Kidney epithelial cell (primary cell): Measurements from ENCODE around the gene PKNOX2. TPM values are rescaled to one million over a fixed set of nuclear protein-coding genes. Genes with fewer than 3 reads are reported as not detected.

ENCODE experiments used
- DNase-seq: peaks from one replicate; pipeline ENCODE4 v3.0.0-alpha.2; 2010; ENCODE audit warnings: low read depth
- H3K27me3 ChIP-seq: 2 replicates; pipeline ENCODE4 v1.6.0; 2011; ENCODE audit warnings: low read length; ENCODE audit not compliant: control insufficient read depth, insufficient read depth
- H3K36me3 ChIP-seq: 2 replicates; pipeline ENCODE4 v1.5.1; 2011; ENCODE audit warnings: low read length; ENCODE audit not compliant: control insufficient read depth, insufficient read depth
- H3K4me3 ChIP-seq: 2 replicates; pipeline ENCODE4 v1.5.1; 2011; ENCODE audit warnings: low read depth, mild to moderate bottlenecking, control low read depth, low read length
- CTCF ChIP-seq: IDR thresholded peaks from 2 replicates; pipeline ENCODE4 v1.5.1; 2011; ENCODE audit warnings: mild to moderate bottlenecking, moderate library complexity, low read length, control low read depth, inconsistent platforms; ENCODE audit not compliant: insufficient read depth, poor library complexity, severe bottlenecking
- total RNA-seq: library from RNA; depleted of rRNA; stranded (reverse); fragments of >200 nt; gene quantifications from 2 replicates; pipeline ENCODE4 v1.2.3, GENCODE V29; 2015

PKNOX2 gene
- total RNA-seq, 1 donor from 2014 or later: 0.42 TPM

DNA sequence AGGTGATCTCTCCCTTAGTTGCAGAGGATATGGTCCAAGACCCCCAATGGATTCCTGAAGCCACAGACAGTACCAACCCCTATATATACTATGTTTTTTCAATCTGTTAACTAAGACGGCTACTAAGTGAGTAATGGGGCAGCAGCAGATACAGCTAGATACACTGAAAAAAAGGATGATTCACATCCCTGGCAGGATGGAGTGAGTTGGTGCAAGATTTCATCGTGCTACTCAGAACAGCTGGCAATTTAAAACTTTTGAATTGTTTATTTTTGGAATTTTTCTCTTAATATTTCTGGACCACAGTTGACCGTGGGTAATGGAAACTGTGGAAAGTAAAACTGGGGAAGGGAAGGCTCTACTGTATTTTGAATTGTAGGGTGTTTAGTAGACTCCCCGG lies 36.1 kb upstream of the PKNOX2 start:
- DNase-seq: no peak
- Histone ChIP-seq H3K27me3 (no peaks in the 10 kb centered on the region), H3K36me3 (no peaks in the 10 kb centered on the region), H3K4me3 (no peak overlapping the region)
- TF ChIP-seq CTCF: no peak

GRCh38 chr11:125129316-125129993 lies 35.1 kb upstream of the PKNOX2 start:
- no peak overlapping the region for H3K4me3 ChIP-seq
- no peak for DNase-seq
- no peaks in the 10 kb centered on the region for H3K27me3 ChIP-seq
- TF ChIP-seq CTCF: no peak
- H3K36me3 ChIP-seq: no peaks in the 10 kb centered on the region

DNA sequence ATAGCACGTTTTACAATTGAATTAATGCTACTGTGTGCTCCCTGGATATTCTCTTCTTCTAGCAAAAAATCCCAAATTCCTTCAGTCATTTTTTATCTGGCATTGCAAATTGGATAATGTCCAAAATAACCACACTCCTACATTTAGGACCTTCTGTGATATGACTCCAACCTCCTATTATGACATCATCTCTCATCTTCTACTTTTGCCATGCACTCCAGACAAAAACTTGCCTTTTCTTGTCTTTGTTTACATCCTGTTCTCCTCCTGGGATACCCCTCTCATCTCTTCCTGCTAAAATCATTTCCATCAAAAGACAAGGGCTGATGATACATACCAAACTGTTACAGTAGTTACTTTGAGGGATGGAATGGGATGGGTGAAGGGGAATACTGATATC lies 32.5 kb upstream of the PKNOX2 start:
- DNase-seq: no peak
- H3K27me3 ChIP-seq: no peaks in the 10 kb centered on the region
- TF ChIP-seq CTCF: no peak
- no peak overlapping the region for H3K4me3 ChIP-seq
- no peaks in the 10 kb centered on the region for H3K36me3 ChIP-seq

DNA sequence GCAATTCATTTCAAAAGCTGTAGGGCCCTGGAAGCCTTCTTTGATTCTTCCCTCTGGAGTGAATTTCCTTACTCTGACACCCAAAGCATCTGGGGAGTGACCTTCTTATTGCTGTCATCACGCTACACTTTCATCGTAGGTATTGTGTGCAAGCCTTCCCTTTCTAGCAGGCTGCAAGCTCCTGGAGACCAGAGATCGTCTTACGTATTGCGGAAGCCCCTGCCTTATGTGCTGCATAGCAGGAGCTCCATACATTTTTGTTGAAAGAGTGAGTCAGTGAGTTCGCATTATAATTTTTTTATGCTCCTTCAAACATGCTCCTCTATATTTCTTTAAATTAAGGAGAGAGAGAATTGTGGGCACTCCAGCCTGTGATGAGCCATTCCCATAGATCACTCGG lies 32.0 kb upstream of the PKNOX2 start:
- no peak for DNase-seq
- TF ChIP-seq CTCF: no peak
- Histone ChIP-seq H3K27me3 (no peaks in the 10 kb centered on the region), H3K4me3 (no peak overlapping the region), H3K36me3 (no peaks in the 10 kb centered on the region)

- TF ChIP-seq CTCF: no peak
- DNase-seq: no peak
- Histone ChIP-seq H3K4me3 (no peak overlapping the region), H3K36me3 (no peaks in the 10 kb centered on the region), H3K27me3 (no peaks in the 10 kb centered on the region)
Observed at GRCh38 chr11:125136001-125136400, 28.6 kb upstream of the PKNOX2 start.

DNA sequence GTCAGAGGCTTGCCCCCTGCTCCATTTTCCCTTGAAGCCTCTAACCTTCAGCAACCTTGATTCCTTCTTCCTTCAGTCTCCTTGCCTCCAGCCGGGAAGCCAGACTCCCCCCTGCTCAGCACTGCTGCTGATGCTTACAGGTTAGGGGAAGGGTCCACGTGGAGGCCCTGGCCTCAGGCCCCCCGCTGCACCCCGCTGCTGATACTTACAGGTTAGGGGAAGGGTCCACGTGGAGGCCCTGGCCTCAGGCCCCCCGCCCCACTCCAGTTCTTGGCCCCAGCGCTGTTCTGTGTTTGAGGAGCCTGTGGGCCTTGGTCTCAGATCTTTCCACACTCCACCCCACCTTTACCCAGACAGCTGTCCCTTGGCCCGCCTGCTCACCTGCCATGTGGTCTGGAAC lies 25.6 kb upstream of the PKNOX2 start:
- Histone ChIP-seq H3K4me3 (no peak overlapping the region), H3K36me3 (no peaks in the 10 kb centered on the region), H3K27me3 (no peaks in the 10 kb centered on the region)
- TF ChIP-seq CTCF: no peak
- no peak for DNase-seq
